ENCODE measurements around the gene HMGN1. TPM values are rescaled to one million over a fixed set of nuclear protein-coding genes. Genes with fewer than 3 reads are reported as not detected.

Gene HMGN1
- total RNA-seq, 2 experiments from 2014 or later, result 264 to 492 TPM

GRCh38 chr21:39381009-39381408, 32.1 kb upstream of the HMGN1 start:
- BruUV-seq (replicated peaks), result TSS peak; percentile 66
- Histone ChIP-seq H3K27ac (ENCODE audit: low read depth, low read length, poor library complexity, severe bottlenecking) (no peak overlapping the region), H2AFZ (ENCODE audit: low read length) (no peak overlapping the region; the same call in 1 of the 2 replicates), H3K79me2 (ENCODE audit: insufficient read depth, low read depth, low read length) (no peaks in the 10 kb centered on the region), H3K4me2 (ENCODE audit: low read length) (peak overlapping the region; percentile 86), H4K20me1 (ENCODE audit: insufficient read depth, low read length) (no peaks in the 10 kb centered on the region), H3K9me2 (ENCODE audit: insufficient read depth, low read length) (no peaks in the 10 kb centered on the region), H3K9me3 (ENCODE audit: low read length) (no peaks in the 10 kb centered on the region), H3K4me3 (ENCODE audit: low read depth, low read length, poor library complexity, severe bottlenecking) (peak overlapping the region; percentile 93), H3K36me3 (ENCODE audit: insufficient read depth, low read length) (0 out of 2 replicates have a peak, but pooled peaks cover 5% of the 10 kb centered on the region), H3K4me1 (ENCODE audit: insufficient read depth, low read length, poor library complexity, severe bottlenecking) (peaks cover 16% of the 10 kb centered on the region)
- intact Hi-C loops (cut with micrococcal nuclease; ENCODE audit: unreplicated experiment), result loop anchor here (2.0 kb wide), 1 partner anchor 32 kb away; the partner anchor contains the start of gene HMGN1
- ChIA-PET POLR2A (interaction anchor here (0.6 to 1.5 kb wide), 2 partner anchors 10 to 34 kb away, joined by 3 to 8 read pairs; no protein-coding TSS in a partner anchor), CTCF (ENCODE audit: unreplicated experiment) (interaction anchor here (0.7 kb wide), 1 partner anchor 29 kb away, joined by 5 read pairs; no protein-coding TSS in a partner anchor)
- TF ChIP-seq CTCF (conservative IDR thresholded peaks at IDR 0.05; ENCODE audit: low read length), result no peak
- no peak for TF ChIP-seq EZH2phosphoT487 (IDR thresholded peaks at IDR 0.05; ENCODE audit: borderline replicate concordance, low read depth, low read length)
- no peak for DNase-seq (ENCODE audit: low spot score)

- no peaks in the 10 kb centered on the region for H3K9me2 ChIP-seq (ENCODE audit: insufficient read depth, low read length)
- H2AFZ ChIP-seq (ENCODE audit: low read length), result peak overlapping the region; percentile 84
- DNase-seq (ENCODE audit: low spot score), result peak; percentile 92
- no peaks in the 10 kb centered on the region for H3K79me2 ChIP-seq (ENCODE audit: insufficient read depth, low read depth, low read length)
- no peak for TF ChIP-seq EZH2phosphoT487 (IDR thresholded peaks at IDR 0.05; ENCODE audit: borderline replicate concordance, low read depth, low read length)
- BruUV-seq (replicated peaks), result no TSS peak
- peak overlapping the region; percentile 4 for H3K27ac ChIP-seq (ENCODE audit: low read depth, low read length, poor library complexity, severe bottlenecking)
- peak overlapping the region; percentile 86 for H3K4me2 ChIP-seq (ENCODE audit: low read length)
- ChIA-PET CTCF (ENCODE audit: unreplicated experiment) (interaction anchor here (0.7 kb wide), 1 partner anchor 29 kb away, joined by 5 read pairs; no protein-coding TSS in a partner anchor), POLR2A (interaction anchor here (0.7 to 1.5 kb wide), 4 partner anchors 10 to 196 kb away, joined by 3 to 8 read pairs (median 5); no protein-coding TSS in a partner anchor)
- H3K36me3 ChIP-seq (ENCODE audit: insufficient read depth, low read length), result 0 out of 2 replicates have a peak, but pooled peaks cover 5% of the 10 kb centered on the region
- H3K9me3 ChIP-seq (ENCODE audit: low read length), result no peaks in the 10 kb centered on the region
- peaks cover 17% of the 10 kb centered on the region for H3K4me1 ChIP-seq (ENCODE audit: insufficient read depth, low read length, poor library complexity, severe bottlenecking)
- H4K20me1 ChIP-seq (ENCODE audit: insufficient read depth, low read length), result no peaks in the 10 kb centered on the region
- peak overlapping the region; percentile 93 for H3K4me3 ChIP-seq (ENCODE audit: low read depth, low read length, poor library complexity, severe bottlenecking)
- intact Hi-C loops (cut with micrococcal nuclease; ENCODE audit: unreplicated experiment), result loop anchor here (2.0 kb wide), 1 partner anchor 31 kb away; the partner anchor contains the start of gene HMGN1
Observed at GRCh38 chr21:39379986-39380891, 31.4 kb upstream of the HMGN1 start.

- no peaks in the 10 kb centered on the region for H3K79me2 ChIP-seq (ENCODE audit: insufficient read depth, low read depth, low read length)
- 0 out of 2 replicates have a peak, but pooled peaks cover 4% of the 10 kb centered on the region for H3K36me3 ChIP-seq (ENCODE audit: insufficient read depth, low read length)
- no peak overlapping the region for H3K4me2 ChIP-seq (ENCODE audit: low read length)
- H3K9me3 ChIP-seq (ENCODE audit: low read length), result no peaks in the 10 kb centered on the region
- peaks cover 32% of the 10 kb centered on the region for H3K4me1 ChIP-seq (ENCODE audit: insufficient read depth, low read length, poor library complexity, severe bottlenecking)
- no peak overlapping the region for H3K27ac ChIP-seq (ENCODE audit: low read depth, low read length, poor library complexity, severe bottlenecking)
- no peak overlapping the region for H3K4me3 ChIP-seq (ENCODE audit: low read depth, low read length, poor library complexity, severe bottlenecking)
- ChIA-PET POLR2A (interaction anchor here (3.6 kb wide), 1 partner anchor 10 kb away, joined by 15 read pairs; no protein-coding TSS in a partner anchor), CTCF (ENCODE audit: unreplicated experiment) (no interaction called here)
- TF ChIP-seq EZH2phosphoT487 (IDR thresholded peaks at IDR 0.05; ENCODE audit: borderline replicate concordance, low read depth, low read length), result no peak
- no peak for TF ChIP-seq CTCF (conservative IDR thresholded peaks at IDR 0.05; ENCODE audit: low read length)
- H2AFZ ChIP-seq (ENCODE audit: low read length), result no peak overlapping the region
- BruUV-seq (replicated peaks), result no TSS peak
- intact Hi-C loops (cut with micrococcal nuclease; ENCODE audit: unreplicated experiment), result no loop called here
- H4K20me1 ChIP-seq (ENCODE audit: insufficient read depth, low read length), result no peaks in the 10 kb centered on the region
- no peak for DNase-seq (ENCODE audit: low spot score)
- H3K9me2 ChIP-seq (ENCODE audit: insufficient read depth, low read length), result no peaks in the 10 kb centered on the region
Observed at GRCh38 chr21:39377444-39378050, 28.7 kb upstream of the HMGN1 start.

All from OCI-LY7 (cell line).